ENCODE data around the gene FBXO2. TPM values are rescaled to one million over a fixed set of nuclear protein-coding genes. Genes with fewer than 3 reads are reported as not detected.

FBXO2 gene
- total and polyA plus RNA-seq, 9 of the 15 experiments (the other 6 are each of a cell fraction or from before 2014, with no cell fraction given), result 0.04 to 1.9 (median 0.27) TPM

DNA sequence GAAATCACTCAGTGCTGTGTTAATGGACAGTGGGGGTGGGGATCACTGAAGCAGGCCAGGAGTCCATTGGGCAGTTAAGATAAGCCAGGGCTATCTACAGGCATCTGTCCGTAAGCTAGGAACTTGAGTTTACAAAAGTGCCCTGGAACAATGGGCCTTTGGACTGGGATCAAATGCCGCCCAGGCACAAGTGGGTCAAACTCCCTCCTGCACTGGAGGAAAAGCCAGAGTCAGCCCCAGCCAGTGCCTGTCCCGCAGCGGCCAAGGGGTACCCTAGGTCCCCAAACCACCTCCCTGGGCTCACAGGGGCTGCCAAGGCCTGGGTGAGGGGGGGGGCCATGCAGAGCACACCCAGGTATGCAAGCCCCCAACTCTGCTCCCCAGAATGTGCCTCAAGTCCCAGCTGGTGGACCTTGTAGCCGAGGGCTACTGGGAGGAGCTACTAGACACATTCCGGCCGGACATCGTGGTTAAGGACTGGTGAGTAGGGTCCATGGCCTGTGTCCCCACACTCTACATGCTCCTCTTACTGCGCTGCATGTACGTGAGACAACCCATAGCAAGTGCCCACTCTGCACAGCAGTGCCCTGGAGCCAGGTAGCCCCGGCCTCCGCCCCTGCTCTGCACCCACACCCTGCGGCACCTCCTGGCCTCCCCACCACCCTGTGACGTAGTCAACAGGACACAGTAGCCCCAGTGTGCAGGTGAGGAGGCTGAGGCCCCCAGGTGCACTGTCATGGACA lies 17.5 kb upstream of the FBXO2 start (continued):
- peak; percentile 79 for TF ChIP-seq STAT5A (IDR thresholded peaks at IDR 0.05; ENCODE audit: borderline replicate concordance, low read length)
- peak; percentile 61; the same call in 1 of the 2 replicates for TF ChIP-seq FOXJ2 (tag; IDR thresholded peaks at IDR 0.05)
- TF ChIP-seq, protein P1, sequence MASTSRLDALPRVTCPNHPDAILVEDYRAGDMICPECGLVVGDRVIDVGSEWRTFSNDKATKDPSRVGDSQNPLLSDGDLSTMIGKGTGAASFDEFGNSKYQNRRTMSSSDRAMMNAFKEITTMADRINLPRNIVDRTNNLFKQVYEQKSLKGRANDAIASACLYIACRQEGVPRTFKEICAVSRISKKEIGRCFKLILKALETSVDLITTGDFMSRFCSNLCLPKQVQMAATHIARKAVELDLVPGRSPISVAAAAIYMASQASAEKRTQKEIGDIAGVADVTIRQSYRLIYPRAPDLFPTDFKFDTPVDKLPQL (IDR thresholded peaks at IDR 0.05; ENCODE audit: extremely low read depth, insufficient read length), result no peak
- no peak for TF ChIP-seq TCFL5 (CRISPR knock-in tag; conservative IDR thresholded peaks at IDR 0.05)
- TF ChIP-seq, protein P2, sequence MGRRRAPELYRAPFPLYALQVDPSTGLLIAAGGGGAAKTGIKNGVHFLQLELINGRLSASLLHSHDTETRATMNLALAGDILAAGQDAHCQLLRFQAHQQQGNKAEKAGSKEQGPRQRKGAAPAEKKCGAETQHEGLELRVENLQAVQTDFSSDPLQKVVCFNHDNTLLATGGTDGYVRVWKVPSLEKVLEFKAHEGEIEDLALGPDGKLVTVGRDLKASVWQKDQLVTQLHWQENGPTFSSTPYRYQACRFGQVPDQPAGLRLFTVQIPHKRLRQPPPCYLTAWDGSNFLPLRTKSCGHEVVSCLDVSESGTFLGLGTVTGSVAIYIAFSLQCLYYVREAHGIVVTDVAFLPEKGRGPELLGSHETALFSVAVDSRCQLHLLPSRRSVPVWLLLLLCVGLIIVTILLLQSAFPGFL (CRISPR knock-in tag; IDR thresholded peaks at IDR 0.05), result no peak
- no peak for TF ChIP-seq BMI1 (IDR thresholded peaks at IDR 0.05; ENCODE audit: low read length)
- no peak for TF ChIP-seq SIN3A (IDR thresholded peaks at IDR 0.05; ENCODE audit: borderline replicate concordance in 2 of 2, control insufficient read depth in 1 of 2, low read depth in 2 of 2, low read length in 2 of 2)
- TF ChIP-seq, protein P3, sequence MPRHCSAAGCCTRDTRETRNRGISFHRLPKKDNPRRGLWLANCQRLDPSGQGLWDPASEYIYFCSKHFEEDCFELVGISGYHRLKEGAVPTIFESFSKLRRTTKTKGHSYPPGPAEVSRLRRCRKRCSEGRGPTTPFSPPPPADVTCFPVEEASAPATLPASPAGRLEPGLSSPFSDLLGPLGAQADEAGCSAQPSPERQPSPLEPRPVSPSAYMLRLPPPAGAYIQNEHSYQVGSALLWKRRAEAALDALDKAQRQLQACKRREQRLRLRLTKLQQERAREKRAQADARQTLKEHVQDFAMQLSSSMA (CRISPR knock-in tag; IDR thresholded peaks at IDR 0.05), result 0 out of 2 replicates have a peak, but pooled peaks have one; percentile 59
- no peak for TF ChIP-seq KAT7 (CRISPR knock-in tag; IDR thresholded peaks at IDR 0.05; ENCODE audit: borderline replicate concordance)
- TF ChIP-seq ELF1 (tag; IDR thresholded peaks at IDR 0.05), result no peak; the same call in 1 of the 2 replicates
- TF ChIP-seq RBM15 (IDR thresholded peaks at IDR 0.05; ENCODE audit: insufficient read depth, low read length), result no peak
- TF ChIP-seq, protein P4, sequence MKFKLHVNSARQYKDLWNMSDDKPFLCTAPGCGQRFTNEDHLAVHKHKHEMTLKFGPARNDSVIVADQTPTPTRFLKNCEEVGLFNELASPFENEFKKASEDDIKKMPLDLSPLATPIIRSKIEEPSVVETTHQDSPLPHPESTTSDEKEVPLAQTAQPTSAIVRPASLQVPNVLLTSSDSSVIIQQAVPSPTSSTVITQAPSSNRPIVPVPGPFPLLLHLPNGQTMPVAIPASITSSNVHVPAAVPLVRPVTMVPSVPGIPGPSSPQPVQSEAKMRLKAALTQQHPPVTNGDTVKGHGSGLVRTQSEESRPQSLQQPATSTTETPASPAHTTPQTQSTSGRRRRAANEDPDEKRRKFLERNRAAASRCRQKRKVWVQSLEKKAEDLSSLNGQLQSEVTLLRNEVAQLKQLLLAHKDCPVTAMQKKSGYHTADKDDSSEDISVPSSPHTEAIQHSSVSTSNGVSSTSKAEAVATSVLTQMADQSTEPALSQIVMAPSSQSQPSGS (CRISPR knock-in tag; IDR thresholded peaks at IDR 0.05), result no peak
- TF ChIP-seq, protein P5, sequence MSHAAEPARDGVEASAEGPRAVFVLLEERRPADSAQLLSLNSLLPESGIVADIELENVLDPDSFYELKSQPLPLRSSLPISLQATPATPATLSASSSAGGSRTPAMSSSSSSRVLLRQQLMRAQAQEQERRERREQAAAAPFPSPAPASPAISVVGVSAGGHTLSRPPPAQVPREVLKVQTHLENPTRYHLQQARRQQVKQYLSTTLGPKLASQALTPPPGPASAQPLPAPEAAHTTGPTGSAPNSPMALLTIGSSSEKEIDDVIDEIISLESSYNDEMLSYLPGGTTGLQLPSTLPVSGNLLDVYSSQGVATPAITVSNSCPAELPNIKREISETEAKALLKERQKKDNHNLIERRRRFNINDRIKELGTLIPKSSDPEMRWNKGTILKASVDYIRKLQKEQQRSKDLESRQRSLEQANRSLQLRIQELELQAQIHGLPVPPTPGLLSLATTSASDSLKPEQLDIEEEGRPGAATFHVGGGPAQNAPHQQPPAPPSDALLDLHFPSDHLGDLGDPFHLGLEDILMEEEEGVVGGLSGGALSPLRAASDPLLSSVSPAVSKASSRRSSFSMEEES (CRISPR knock-in tag; IDR thresholded peaks at IDR 0.05), result no peak
- no peak for TF ChIP-seq CEBPG (CRISPR knock-in tag; IDR thresholded peaks at IDR 0.05)
- TF ChIP-seq CEBPG (tag; conservative IDR thresholded peaks at IDR 0.05 in 1 of 2, IDR thresholded peaks at IDR 0.05 in 1 of 2), result no peak
- no peak for TF ChIP-seq PRPF4 (IDR thresholded peaks at IDR 0.05; ENCODE audit: insufficient read depth, low read depth, low read length, poor library complexity, severe bottlenecking)
- TF ChIP-seq, protein P6, sequence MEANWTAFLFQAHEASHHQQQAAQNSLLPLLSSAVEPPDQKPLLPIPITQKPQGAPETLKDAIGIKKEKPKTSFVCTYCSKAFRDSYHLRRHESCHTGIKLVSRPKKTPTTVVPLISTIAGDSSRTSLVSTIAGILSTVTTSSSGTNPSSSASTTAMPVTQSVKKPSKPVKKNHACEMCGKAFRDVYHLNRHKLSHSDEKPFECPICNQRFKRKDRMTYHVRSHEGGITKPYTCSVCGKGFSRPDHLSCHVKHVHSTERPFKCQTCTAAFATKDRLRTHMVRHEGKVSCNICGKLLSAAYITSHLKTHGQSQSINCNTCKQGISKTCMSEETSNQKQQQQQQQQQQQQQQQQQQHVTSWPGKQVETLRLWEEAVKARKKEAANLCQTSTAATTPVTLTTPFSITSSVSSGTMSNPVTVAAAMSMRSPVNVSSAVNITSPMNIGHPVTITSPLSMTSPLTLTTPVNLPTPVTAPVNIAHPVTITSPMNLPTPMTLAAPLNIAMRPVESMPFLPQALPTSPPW (CRISPR knock-in tag; IDR thresholded peaks at IDR 0.05), result peak; percentile 74

All from K562 (cell line).